GM13977 (cell line): ENCODE data around the gene PLEKHD1.
A peak's percentile ranks its signal among the peaks of the same experiment; 100 is the strongest.

Source experiments
- DNase-seq: peaks from one replicate; pipeline ENCODE4 v3.0.0; 2012; ENCODE audit warnings: low spot score
- CTCF ChIP-seq: IDR thresholded peaks from 2 replicates; pipeline ENCODE4 v1.5.1; 2012; ENCODE audit warnings: mild to moderate bottlenecking, control low read depth; ENCODE audit not compliant: insufficient read depth; ENCODE audit errors: extremely low read depth, missing control alignments
- in situ Hi-C: fragments of 300-500 bp; cut with MboI; formaldehyde crosslinking; loops from one replicate; pipeline ENCODE4 v1.12.0; 2022; ENCODE audit warnings: low sequenced_read_pairs, low pct_unique_long_range_greater_than_20kb, mixed read lengths, inconsistent platforms; ENCODE audit not compliant: unreplicated experiment

The PLEKHD1 gene

GRCh38 chr14:69569859-69570258 lies 85.3 kb downstream of the PLEKHD1 start:
- in situ Hi-C loops = no loop called here
- DNase-seq = no peak
- TF ChIP-seq CTCF = no peak

GRCh38 chr14:69570836-69571330 lies 86.4 kb downstream of the PLEKHD1 start:
- no peak for DNase-seq
- in situ Hi-C loops = no loop called here
- no peak for TF ChIP-seq CTCF

GRCh38 chr14:69571449-69572029 lies 87.0 kb downstream of the PLEKHD1 start:
- no peak for TF ChIP-seq CTCF
- in situ Hi-C loops = no loop called here
- no peak for DNase-seq

GRCh38 chr14:69572030-69572840 lies 87.7 kb downstream of the PLEKHD1 start:
- in situ Hi-C loops = no loop called here
- no peak for TF ChIP-seq CTCF
- DNase-seq = peak; percentile 45

- TF ChIP-seq CTCF = no peak
- DNase-seq = no peak
- in situ Hi-C loops = no loop called here
These were observed 88.3 kb downstream of the PLEKHD1 start for GRCh38 chr14:69572841-69573135.

GRCh38 chr14:69573205-69573830 lies 88.8 kb downstream of the PLEKHD1 start:
- in situ Hi-C loops = no loop called here
- no peak for DNase-seq
- TF ChIP-seq CTCF = no peak
